ENCODE results near the gene LNP1.

Gene LNP1

DNA sequence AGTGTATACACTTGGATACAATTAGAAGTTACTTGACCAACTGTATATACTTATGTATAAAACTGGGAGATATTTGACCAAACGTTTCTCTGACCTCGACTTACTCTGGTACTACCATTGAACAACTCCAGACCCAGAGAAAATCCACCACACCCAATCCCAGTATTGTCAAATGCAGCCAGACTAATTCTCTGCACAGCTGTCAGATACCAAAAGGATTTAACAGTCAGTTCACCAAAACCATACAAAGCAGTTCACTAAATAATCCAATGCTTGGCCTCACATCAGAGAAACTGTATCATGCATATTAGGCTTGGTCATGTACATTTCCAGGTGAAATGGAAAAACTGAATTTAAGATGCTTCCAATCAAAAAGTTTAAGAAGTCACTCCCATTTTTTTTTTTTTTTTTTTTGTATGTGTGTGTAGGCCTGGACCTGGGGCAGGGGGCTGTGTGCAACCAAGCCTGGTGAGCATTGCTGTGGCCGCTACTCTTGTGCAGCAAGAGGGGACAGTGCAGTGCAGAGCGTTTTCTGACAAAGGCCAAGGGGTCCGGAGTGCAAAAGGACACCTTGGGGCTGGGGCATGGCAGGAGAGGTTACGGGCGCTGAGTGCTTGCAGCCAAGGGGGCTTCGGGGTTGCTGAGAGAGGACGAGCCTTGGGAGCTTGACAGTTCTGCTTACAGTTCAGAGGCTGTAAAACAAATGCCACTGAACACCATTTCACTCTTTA, 1.8 kb upstream of the LNP1 start:
- DNase-seq (ENCODE audit: low spot score), result no peak

- DNase-seq (ENCODE audit: low spot score), result peak; percentile 19
Observed at GRCh38 chr3:100400419-100400779, 940 bp upstream of the LNP1 start.

DNA sequence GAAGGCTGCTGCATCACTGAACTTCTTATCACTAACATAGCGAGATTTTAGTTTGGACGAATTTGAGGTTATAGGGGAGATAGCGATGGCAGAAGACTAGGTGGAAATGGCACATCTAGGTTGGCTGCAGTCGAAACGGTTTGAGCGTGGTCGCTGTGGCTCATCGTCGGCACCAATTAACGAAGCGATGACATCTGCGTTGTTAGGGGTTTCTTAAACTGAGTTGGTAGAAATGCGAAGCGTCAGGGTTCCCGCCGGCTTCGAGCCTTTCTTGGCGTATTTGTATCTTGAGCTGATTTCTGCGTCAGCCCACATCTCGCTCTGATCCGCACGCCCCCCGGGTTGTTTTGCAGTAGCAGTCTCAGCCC, 319 bp downstream of the LNP1 start:
- DNase-seq (ENCODE audit: low spot score), result peak; percentile 18

GRCh38 chr3:100402256-100402655, 917 bp downstream of the LNP1 start:
- DNase-seq (ENCODE audit: low spot score), result no peak

- no peak for DNase-seq (ENCODE audit: low spot score)
Observed at GRCh38 chr3:100402891-100403290, 1.6 kb downstream of the LNP1 start.

- no peak for DNase-seq (ENCODE audit: low spot score)
Observed at GRCh38 chr3:100403362-100404249, 2.3 kb downstream of the LNP1 start.

DNA sequence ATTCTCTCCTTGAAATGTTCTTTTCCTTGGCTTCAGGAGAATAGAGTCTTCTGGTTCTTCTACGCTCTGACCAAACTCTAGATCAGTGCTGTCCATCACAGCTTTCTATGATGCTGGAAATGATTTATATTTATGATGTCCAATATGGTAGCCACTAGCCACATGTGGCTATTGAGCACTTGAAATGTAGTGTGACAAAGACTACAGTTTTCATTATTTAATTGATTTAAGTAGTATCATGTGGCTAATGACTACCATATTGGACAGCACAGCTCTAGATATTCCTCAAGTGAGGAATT, 2.9 kb downstream of the LNP1 start:
- no peak for DNase-seq (ENCODE audit: low spot score)

DNA sequence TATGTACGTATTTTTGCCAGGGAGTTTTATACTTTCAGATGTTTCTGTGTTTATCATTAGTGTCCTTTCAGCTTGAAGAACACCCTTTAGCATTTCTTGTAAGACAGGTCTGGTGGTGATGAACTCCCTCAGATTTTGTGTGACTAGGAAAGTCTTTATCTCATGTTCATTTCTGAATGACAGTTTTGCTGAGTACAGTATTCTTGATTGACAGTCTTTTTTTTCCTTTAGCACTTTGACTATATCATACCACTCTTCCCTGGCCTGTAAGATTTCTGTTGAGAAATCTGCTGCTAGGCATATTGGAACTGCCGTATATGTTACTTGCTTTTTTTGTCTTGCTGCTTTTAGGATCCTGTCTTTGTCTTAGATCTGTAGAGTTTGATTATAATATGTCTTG, 5.8 kb downstream of the LNP1 start:
- DNase-seq (ENCODE audit: low spot score), result no peak

DNA sequence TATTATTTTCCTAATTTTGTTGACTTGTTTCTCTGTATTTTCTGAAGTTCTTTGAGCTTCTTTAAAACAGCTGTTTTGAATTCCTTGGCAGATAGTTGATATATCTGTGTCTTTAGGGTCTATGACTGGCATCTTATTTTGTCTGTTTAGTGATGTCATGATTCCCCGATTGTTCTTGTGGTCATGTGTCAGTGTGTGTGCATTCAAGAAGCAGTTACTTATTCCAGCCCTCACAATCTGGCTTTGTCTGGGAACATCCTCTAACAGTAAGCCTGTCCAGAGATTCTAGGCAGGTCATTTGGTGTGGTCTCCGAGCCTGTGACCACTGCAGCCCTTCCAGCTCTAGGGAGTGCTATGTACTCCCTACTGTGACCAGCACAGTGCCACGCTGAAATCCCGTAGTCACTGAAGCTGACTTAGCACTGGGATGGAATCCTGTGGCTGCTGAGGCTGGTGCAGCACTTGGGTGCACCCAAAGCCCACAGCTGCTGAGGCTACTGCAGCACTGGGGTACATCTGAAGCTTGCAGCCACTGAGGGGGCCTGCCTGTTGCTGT, 6.7 kb downstream of the LNP1 start:
- DNase-seq (ENCODE audit: low spot score), result no peak

DNA sequence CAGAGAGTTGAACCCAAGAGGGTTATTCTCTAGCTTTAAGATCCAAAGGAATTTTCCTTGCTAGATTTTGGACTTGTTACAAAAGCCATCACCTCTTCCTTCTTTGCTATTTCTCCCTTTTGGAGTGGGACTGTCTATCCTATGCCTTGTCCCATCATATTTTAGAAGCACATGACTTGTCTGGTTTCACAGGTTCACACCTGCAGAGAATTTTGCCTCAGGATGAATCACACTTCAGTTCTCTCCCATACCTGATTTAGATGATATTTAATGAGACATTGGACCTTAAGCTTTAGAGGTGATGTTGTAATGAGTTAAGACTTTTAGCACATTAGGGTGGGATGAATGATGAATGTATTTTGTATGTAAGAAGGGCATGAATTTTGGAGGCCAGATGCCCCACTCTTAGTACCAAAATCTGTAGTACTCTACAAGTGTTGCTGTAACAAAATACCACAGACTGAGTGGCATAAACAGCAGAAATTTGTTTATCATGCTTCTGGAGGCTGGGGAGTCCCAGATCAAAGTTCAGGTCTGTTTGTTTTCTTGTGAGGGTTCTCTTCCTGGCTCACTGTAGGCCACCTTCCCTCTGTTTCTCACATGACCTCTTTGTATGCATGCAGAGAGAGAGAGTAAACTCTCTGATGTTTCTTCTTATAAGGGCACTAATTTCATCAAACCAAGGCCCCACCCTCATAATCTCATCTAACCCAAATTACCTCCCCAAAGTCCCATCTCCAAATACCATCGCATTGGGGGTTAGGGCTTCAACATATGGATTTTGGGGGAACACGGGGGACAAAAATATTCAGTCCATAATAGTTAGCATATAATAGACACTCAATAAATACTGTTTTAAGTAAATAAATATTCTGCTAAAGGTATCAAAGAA, 10.0 kb downstream of the LNP1 start:
- no peak for DNase-seq (ENCODE audit: low spot score)

DNA sequence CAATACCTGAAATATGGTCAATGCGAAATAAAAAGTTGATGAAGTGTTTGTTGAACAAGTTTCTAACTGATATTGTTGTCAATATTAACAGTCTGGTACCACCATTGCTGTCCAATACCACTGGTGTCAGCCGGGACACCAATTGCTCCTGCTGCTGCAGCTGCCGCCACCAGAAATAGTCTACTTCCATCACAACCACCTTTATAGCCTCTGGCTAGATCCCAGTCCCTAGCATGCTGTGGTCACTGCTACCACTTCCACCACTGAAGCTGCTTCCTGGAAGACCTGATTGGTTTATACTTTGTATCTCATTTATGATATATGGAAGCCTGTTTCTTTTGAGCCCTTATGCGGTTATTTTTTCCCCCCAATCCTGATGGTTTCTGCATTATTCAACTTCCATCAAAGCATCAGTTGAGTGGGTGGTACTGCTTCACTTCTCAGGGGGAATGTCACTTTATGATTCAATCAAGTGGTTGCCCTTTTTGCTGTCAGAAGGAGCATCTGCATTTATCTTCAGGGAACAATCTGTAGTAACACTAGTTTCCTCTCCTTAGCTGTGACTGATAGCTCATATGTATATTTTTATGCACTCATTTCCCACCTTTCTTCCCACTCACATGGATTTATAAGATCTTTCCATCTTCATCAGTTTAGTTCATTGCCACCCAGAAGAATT, 11.7 kb downstream of the LNP1 start:
- DNase-seq (ENCODE audit: low spot score), result no peak

DNA sequence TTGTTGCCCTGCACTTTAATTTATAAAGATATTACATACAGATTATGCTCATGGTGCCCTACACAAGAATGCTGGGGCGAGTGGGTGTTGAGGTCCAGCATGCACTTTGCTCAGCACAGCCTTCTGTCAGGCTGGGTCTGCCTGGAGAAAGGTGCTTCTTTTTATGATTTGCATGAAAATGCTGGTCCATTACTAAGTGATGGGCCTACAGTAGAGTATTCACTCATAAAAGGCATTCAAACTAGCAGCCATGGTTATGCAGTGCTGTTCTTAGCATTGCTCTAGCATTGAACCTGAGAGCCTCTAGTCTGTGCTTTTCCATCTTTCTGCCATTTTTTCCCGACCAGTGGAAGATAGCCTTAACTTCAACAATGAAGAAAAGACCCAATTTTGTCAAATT, 12.3 kb downstream of the LNP1 start:
- no peak for DNase-seq (ENCODE audit: low spot score)

DNA sequence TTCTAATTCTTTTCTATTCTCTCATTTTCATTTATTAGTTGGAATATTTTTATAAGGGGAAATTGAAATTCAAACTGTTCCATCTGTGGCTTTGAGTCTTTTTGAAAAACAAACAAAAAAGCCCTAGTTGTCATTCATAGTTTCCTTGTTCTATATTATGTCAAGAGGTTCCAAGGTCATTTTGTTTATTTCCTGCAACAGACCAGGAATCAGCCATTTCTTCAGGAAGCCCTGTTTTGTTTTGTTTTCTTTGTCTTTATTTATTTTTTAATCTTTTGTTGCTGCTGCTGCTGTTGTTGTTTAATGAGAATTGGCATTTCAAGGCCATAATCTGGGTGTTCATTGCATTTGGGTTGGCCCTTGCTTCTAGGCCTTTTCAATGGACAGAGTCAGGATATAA, 14.8 kb downstream of the LNP1 start:
- no peak for DNase-seq (ENCODE audit: low spot score)

DNA sequence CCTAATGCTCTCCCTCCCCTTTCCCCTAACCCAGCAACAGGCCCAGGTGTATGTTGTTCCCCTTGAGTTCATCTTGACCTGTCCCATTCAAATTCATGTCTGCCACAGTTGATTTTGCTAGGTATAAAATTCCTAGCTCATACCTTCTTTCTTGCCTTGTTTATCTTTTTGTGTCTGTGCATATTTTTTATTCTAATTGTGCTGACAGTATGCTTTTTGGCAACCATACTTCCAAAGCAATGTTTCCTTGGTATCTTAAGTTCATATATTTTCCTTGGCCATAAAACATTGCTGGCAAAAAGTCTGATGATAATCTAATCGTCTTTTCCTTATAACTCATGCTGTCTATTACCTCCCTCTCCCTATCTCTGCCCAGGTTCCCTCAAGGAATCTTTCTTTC, 15.5 kb downstream of the LNP1 start:
- DNase-seq (ENCODE audit: low spot score), result no peak

GRCh38 chr3:100419406-100419805, 18.1 kb downstream of the LNP1 start:
- no peak for DNase-seq (ENCODE audit: low spot score)

DNA sequence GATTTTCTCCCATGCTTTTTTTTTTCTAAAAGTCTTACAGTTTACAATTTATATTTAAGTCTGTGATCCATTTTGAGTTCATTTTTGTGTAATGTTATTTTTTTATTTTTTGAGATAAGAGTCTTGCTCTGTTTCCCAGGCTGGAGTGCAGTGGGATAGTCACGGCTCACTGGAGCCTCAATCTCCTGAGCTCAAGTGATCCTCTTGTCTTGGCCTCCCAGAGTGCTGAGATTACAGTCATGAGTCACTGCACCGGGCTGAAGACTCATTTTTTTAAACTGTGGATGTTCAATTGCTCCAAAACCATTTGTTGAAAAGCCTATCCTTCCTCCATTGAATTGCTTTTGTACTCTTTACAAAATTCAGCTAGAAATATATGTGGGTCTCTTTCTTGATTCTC, 19.5 kb downstream of the LNP1 start:
- DNase-seq (ENCODE audit: low spot score), result no peak

DNA sequence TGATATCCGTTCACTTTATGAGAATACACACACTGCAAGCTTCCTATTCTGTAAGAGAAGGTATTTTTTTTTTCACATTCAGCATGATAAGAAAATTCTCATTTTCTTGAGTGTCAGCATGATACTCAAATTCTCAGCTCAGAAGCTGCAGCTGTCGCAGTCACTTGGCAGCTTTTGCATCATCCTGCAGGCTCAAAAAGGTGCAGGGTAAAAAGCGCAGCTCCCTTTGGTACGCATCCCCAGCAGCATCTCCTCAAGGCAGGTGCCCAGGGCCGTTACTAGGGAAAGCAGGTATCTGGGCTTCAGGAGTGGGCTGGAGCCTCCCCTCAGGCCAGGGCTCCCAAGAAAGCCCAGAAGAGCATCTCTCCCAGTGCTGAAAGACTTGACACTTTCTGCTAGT, 22.3 kb downstream of the LNP1 start:
- DNase-seq (ENCODE audit: low spot score), result no peak

DNA sequence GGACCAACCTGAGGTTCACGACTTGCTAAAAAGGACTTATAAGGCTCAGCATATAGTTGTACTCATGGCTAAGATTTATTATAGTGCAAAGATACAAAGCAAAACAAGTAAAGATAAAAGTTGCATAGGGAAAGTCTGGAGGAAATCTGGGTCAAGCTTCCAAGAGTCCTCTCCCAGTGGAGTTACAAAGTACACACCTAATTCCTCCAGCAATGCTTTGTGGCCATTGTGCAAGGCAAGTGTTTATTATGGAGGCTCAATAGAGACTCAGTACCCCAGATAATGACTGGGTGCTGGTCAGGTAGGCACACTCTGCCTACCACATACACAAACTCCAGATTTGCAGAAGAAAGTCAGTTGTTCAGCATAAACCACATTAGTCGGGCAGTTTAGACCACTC, 22.9 kb downstream of the LNP1 start:
- DNase-seq (ENCODE audit: low spot score), result no peak

- DNase-seq (ENCODE audit: low spot score), result no peak
Observed at GRCh38 chr3:100425316-100425715, 24.0 kb downstream of the LNP1 start.

DNA sequence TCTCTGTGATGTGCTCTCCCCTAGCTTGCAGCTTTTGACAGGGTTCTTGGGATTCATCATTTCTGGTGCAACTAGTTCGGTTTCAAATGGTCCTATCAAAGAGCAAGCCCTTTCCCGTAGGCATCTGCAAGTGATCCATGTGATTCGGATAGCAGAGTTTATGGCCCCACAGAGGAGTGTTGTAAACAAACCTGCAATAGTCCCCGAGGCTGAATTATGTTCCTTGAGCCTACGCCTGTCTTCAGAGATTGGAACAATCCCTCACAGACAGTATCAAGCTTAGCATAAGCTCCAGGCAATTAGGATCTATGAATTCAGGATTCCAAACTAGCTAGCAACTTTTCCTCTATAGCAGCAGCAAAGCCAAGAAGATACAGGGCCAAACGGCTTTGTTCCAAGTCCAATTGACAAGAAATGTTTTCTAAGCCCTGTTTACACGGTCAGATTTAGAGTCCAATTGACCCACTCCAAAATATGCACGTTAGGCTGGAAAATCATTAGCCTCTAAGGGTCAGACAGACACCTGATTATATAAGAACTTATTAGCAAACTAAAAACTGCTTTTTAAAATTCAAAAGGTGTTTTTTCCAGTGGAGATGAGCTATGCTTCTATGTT, 24.8 kb downstream of the LNP1 start:
- peak; percentile 10 for DNase-seq (ENCODE audit: low spot score)

- no peak for DNase-seq (ENCODE audit: low spot score)
Observed at GRCh38 chr3:100427699-100428098, 26.4 kb downstream of the LNP1 start.

Measured in HuH-7 (cell line).